HL-60 (cell line): ENCODE measurements around the gene KCNH8.

Experiments
- POLR2AphosphoS5 ChIP-seq: IDR thresholded peaks from 2 replicates; pipeline ENCODE4 v1.6.1; 2012; ENCODE audit warnings: low read depth
- TF ChIP-seq, protein P1 (sequence below): IDR thresholded peaks from one replicate; pipeline ENCODE4 v1.5.1; 2011; ENCODE audit warnings: low read length, control low read depth, inconsistent platforms; ENCODE audit not compliant: insufficient read depth
- TF ChIP-seq, protein P2 (sequence below): IDR thresholded peaks from 2 replicates; pipeline ENCODE4 v1.6.1; 2012; ENCODE audit warnings: low read depth; ENCODE audit not compliant: insufficient replicate concordance

- TF ChIP-seq, protein P1, sequence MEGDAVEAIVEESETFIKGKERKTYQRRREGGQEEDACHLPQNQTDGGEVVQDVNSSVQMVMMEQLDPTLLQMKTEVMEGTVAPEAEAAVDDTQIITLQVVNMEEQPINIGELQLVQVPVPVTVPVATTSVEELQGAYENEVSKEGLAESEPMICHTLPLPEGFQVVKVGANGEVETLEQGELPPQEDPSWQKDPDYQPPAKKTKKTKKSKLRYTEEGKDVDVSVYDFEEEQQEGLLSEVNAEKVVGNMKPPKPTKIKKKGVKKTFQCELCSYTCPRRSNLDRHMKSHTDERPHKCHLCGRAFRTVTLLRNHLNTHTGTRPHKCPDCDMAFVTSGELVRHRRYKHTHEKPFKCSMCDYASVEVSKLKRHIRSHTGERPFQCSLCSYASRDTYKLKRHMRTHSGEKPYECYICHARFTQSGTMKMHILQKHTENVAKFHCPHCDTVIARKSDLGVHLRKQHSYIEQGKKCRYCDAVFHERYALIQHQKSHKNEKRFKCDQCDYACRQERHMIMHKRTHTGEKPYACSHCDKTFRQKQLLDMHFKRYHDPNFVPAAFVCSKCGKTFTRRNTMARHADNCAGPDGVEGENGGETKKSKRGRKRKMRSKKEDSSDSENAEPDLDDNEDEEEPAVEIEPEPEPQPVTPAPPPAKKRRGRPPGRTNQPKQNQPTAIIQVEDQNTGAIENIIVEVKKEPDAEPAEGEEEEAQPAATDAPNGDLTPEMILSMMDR: no peak
- TF ChIP-seq, protein P2, sequence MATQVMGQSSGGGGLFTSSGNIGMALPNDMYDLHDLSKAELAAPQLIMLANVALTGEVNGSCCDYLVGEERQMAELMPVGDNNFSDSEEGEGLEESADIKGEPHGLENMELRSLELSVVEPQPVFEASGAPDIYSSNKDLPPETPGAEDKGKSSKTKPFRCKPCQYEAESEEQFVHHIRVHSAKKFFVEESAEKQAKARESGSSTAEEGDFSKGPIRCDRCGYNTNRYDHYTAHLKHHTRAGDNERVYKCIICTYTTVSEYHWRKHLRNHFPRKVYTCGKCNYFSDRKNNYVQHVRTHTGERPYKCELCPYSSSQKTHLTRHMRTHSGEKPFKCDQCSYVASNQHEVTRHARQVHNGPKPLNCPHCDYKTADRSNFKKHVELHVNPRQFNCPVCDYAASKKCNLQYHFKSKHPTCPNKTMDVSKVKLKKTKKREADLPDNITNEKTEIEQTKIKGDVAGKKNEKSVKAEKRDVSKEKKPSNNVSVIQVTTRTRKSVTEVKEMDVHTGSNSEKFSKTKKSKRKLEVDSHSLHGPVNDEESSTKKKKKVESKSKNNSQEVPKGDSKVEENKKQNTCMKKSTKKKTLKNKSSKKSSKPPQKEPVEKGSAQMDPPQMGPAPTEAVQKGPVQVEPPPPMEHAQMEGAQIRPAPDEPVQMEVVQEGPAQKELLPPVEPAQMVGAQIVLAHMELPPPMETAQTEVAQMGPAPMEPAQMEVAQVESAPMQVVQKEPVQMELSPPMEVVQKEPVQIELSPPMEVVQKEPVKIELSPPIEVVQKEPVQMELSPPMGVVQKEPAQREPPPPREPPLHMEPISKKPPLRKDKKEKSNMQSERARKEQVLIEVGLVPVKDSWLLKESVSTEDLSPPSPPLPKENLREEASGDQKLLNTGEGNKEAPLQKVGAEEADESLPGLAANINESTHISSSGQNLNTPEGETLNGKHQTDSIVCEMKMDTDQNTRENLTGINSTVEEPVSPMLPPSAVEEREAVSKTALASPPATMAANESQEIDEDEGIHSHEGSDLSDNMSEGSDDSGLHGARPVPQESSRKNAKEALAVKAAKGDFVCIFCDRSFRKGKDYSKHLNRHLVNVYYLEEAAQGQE: no peak
- no peak for TF ChIP-seq POLR2AphosphoS5
These were observed 420 bp downstream of the KCNH8 start for GRCh38 chr3:19148768-19149091.
